OCI-LY3 (cell line): ENCODE data around the gene PLCB2.

Source experiments
- H2AFZ ChIP-seq: fragments of 200-600, 300-600 bp; shearing (Covaris generic); 2 replicates; pipeline ENCODE4 v1.6.0; 2014; ENCODE audit warnings: antibody characterized with exemption, low read depth, low read length
- H3K27ac ChIP-seq: fragments of 200-600, 300-600 bp; sonication (generic); 2 replicates; pipeline ENCODE4 v1.5.1; 2014; ENCODE audit warnings: mild to moderate bottlenecking, low read length, moderate library complexity, mixed read lengths
- H3K27me3 ChIP-seq: fragments of 200-600, 300-600 bp; sonication (generic); 2 replicates; pipeline ENCODE4 v1.6.1; 2014; ENCODE audit warnings: low read depth, low read length, mixed read lengths
- H3K36me3 ChIP-seq: fragments of 200-600, 300-600 bp; sonication (generic); replicated peaks from 2 replicates; pipeline ENCODE3; 2014; ENCODE audit warnings: low read depth, low read length, mixed read lengths
- H3K4me1 ChIP-seq: fragments of 300-600, 200-600 bp; sonication (generic); 2 replicates; pipeline ENCODE4 v1.6.1; 2014; ENCODE audit warnings: low read length, mixed read lengths
- H3K4me2 ChIP-seq: fragments of 200-600, 300-600 bp; sonication (generic); 2 replicates; pipeline ENCODE4 v1.6.1; 2014; ENCODE audit warnings: low read length, mixed read lengths
- H3K4me3 ChIP-seq: fragments of 300-600, 200-600 bp; sonication (generic); 2 replicates; pipeline ENCODE4 v1.5.1; 2014; ENCODE audit warnings: antibody characterized with exemption, mild to moderate bottlenecking, low read length, moderate library complexity
- H3K79me2 ChIP-seq: fragments of 300-600, 200-600 bp; shearing (Covaris generic); 2 replicates; pipeline ENCODE4 v1.6.1; 2014; ENCODE audit warnings: mild to moderate bottlenecking, low read length, mixed read lengths
- H3K9ac ChIP-seq: fragments of 300-600, 200-600 bp; shearing (Covaris generic); 2 replicates; pipeline ENCODE4 v1.6.0; 2014; ENCODE audit warnings: mild to moderate bottlenecking, low read length, moderate library complexity
- H3K9me3 ChIP-seq: fragments of 200-600, 300-600 bp; shearing (Covaris generic); 2 replicates; pipeline ENCODE4 v1.6.1; 2014; ENCODE audit warnings: low read length, mixed read lengths; ENCODE audit not compliant: insufficient read depth
- H4K20me1 ChIP-seq: fragments of 200-600, 300-600 bp; sonication (generic); 2 replicates; pipeline ENCODE4 v1.6.1; 2016; ENCODE audit warnings: low read length, mixed read lengths; ENCODE audit not compliant: insufficient read depth
- CTCF ChIP-seq: fragments of 200-600, 300-600 bp; sonication (generic); IDR thresholded peaks from 2 replicates; pipeline ENCODE4 v1.5.1; 2014; ENCODE audit warnings: antibody characterized with exemption, low read length, low read depth
- EZH2phosphoT487 ChIP-seq: fragments of 200-600 bp; shearing (Covaris generic); IDR thresholded peaks from 2 replicates; pipeline ENCODE4 v1.6.1; 2018; ENCODE audit warnings: antibody characterized with exemption, mixed run types, low read depth

The PLCB2 gene

GRCh38 chr15:40265355-40265754 is 42.4 kb downstream of the PLCB2 start:
- TF ChIP-seq EZH2phosphoT487, result no peak
- TF ChIP-seq CTCF, result no peak
- Histone ChIP-seq H4K20me1 (no peaks in the 10 kb centered on the region), H3K4me3 (no peak overlapping the region), H3K27me3 (no peaks in the 10 kb centered on the region), H3K4me2 (no peak overlapping the region), H3K27ac (no peak overlapping the region), H2AFZ (no peak overlapping the region), H3K36me3 (no peaks in the 10 kb centered on the region), H3K9ac (no peak overlapping the region), H3K9me3 (no peaks in the 10 kb centered on the region), H3K4me1 (no peaks in the 10 kb centered on the region), H3K79me2 (no peaks in the 10 kb centered on the region)

DNA sequence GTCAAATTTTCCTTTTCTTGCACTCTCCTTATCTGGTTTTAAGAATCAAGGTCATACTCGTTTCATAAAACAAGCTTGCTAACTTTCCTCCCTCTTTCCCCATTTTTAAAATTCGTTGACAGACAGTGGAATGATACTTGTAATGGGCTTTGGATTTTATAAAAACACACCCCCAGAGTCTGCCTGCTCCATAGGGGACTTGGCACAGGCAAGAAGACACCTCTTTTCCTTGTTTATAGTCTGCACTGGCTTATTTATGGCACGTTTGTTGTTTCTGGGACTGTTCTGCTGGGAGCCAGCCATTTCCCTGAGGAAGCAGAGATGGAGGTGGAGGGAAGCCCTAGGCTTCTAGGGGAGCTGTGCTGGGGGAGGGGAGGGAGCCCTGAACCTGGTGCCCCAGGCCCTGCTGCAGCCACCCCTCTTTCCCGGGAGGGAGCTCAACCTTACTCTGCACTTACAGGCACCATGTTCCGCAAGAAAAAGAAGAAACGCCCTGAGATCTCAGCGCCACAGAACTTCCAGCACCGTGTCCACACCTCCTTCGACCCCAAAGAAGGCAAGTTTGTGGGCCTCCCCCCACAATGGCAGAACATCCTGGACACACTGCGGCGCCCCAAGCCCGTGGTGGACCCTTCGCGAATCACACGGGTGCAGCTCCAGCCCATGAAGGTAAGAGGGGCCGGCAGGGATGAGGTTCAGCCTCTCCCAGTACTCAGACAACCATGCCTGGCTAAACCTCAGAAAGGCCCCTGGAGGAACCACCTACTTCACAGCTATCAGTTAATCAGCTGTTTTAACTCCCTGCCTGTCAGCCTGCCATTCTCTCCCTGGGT is 43.2 kb downstream of the PLCB2 start:
- Histone ChIP-seq H3K79me2 (no peaks in the 10 kb centered on the region), H4K20me1 (no peaks in the 10 kb centered on the region), H2AFZ (no peak overlapping the region), H3K9me3 (no peaks in the 10 kb centered on the region), H3K4me2 (no peak overlapping the region), H3K4me1 (no peaks in the 10 kb centered on the region), H3K9ac (no peak overlapping the region), H3K4me3 (no peak overlapping the region), H3K27me3 (no peaks in the 10 kb centered on the region), H3K27ac (no peak overlapping the region), H3K36me3 (no peaks in the 10 kb centered on the region)
- TF ChIP-seq CTCF, result no peak
- TF ChIP-seq EZH2phosphoT487, result no peak

DNA sequence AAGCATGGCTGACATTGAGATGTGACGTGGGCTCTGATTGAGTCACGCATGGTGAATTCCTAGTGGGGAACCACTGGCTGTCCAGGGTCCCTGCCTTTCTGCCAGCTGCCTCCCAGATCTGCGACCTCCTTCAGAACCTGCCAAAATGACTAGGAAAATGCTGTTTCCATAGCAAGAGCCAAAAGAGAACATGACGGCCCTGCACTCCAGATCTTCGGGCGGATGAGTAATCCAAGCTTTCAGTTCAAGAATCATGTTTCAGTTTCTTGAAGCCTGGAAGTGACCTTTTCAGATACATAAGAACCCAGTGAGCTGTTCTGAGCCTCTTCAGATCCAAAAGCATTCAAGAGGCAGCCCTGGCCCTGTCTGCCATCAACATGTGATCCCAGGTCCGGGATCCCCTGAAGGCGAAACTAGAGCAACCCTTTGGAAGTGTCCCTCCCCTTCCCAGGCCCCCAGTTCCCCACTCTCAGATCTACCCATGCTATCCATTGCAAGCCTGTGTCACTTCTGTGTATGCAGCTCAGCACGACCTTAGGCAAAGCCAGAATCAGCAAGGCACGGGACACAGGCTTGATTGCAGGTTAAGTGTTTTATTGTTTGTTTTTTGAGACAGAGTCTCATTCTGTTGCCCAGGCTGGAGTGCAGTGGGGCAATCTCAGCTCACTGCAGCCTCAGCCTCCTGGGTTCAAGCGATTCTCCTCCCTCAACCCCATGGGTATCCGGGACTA is 44.5 kb downstream of the PLCB2 start:
- H3K27me3 ChIP-seq, result no peaks in the 10 kb centered on the region
- H3K27ac ChIP-seq, result no peak overlapping the region
- no peaks in the 10 kb centered on the region for H3K4me1 ChIP-seq
- no peak overlapping the region for H3K9ac ChIP-seq
- no peaks in the 10 kb centered on the region for H3K36me3 ChIP-seq
- H3K4me2 ChIP-seq, result no peak overlapping the region
- no peak for TF ChIP-seq CTCF
- no peak for TF ChIP-seq EZH2phosphoT487
- no peak overlapping the region for H3K4me3 ChIP-seq
- no peaks in the 10 kb centered on the region for H3K79me2 ChIP-seq
- no peaks in the 10 kb centered on the region for H4K20me1 ChIP-seq
- no peak overlapping the region for H2AFZ ChIP-seq
- H3K9me3 ChIP-seq, result no peaks in the 10 kb centered on the region

DNA sequence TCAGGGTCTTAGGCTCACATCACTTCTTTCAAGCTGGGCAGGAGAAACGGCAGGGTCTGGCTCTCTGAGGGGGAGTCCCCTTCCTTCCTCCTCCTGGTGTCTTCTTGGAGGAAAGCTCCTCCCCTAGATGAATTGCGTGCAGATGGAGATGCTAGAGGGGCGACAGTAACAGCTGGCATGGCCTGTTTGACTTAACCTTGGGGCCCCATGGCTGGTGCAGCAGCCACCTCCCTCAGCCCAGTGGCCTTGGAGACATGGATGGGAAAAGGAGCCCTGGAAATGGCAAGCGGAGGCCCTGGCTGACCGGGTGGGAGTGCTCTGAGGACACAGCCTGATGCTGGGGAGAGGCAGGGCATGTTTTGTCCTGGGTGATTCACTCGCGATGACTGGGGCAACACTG is 48.7 kb downstream of the PLCB2 start:
- Histone ChIP-seq H3K27me3 (no peaks in the 10 kb centered on the region), H2AFZ (no peak overlapping the region)

More for the DNA sequence above, 48.7 kb downstream of the PLCB2 start:
- TF ChIP-seq EZH2phosphoT487, result no peak
- no peak for TF ChIP-seq CTCF
- Histone ChIP-seq H3K27ac (no peak overlapping the region), H3K9me3 (no peaks in the 10 kb centered on the region), H3K4me2 (no peak overlapping the region), H3K9ac (no peak overlapping the region), H3K4me3 (no peak overlapping the region), H3K4me1 (no peaks in the 10 kb centered on the region), H3K36me3 (no peaks in the 10 kb centered on the region), H3K79me2 (no peaks in the 10 kb centered on the region), H4K20me1 (no peaks in the 10 kb centered on the region)
